ENCODE data around the gene PSMD4.

Gene PSMD4

GRCh38 chr1:151222130-151222529 is 32.4 kb upstream of the PSMD4 start:
- peak; percentile 26 for DNase-seq (ENCODE audit: low read depth in 2 of 2)
- no peak overlapping the region for H3K4me3 ChIP-seq (replicated peaks in 1 of 2; ENCODE audit: low read depth in 2 of 2, low read length in 2 of 2)
- no peak for TF ChIP-seq CTCF (IDR thresholded peaks at IDR 0.05; ENCODE audit: low read depth, low read length)

- DNase-seq (ENCODE audit: low read depth in 2 of 2) = no peak
- no peak for TF ChIP-seq CTCF (IDR thresholded peaks at IDR 0.05; ENCODE audit: low read depth, low read length)
- no peak overlapping the region for H3K4me3 ChIP-seq (replicated peaks in 1 of 2; ENCODE audit: low read depth in 2 of 2, low read length in 2 of 2)
These were observed 19.3 kb upstream of the PSMD4 start for GRCh38 chr1:151235235-151235634.

- H3K4me3 ChIP-seq (replicated peaks in 1 of 2; ENCODE audit: low read depth in 2 of 2, low read length in 2 of 2) = no peak overlapping the region
- no peak for TF ChIP-seq CTCF (IDR thresholded peaks at IDR 0.05; ENCODE audit: low read depth, low read length)
- no peak for DNase-seq (ENCODE audit: low read depth in 2 of 2)
These were observed 16.7 kb upstream of the PSMD4 start for GRCh38 chr1:151237678-151238466.

- TF ChIP-seq CTCF (IDR thresholded peaks at IDR 0.05; ENCODE audit: low read depth, low read length) = no peak
- H3K4me3 ChIP-seq (replicated peaks in 1 of 2; ENCODE audit: low read depth in 2 of 2, low read length in 2 of 2) = no peak overlapping the region
- peak; percentile 64 to 74 for DNase-seq (ENCODE audit: low read depth in 2 of 2)
These were observed 16.1 kb upstream of the PSMD4 start for GRCh38 chr1:151238467-151238739.

- no peak for TF ChIP-seq CTCF (IDR thresholded peaks at IDR 0.05; ENCODE audit: low read depth, low read length)
- no peak for DNase-seq (ENCODE audit: low read depth in 2 of 2)
- no peak overlapping the region for H3K4me3 ChIP-seq (replicated peaks in 1 of 2; ENCODE audit: low read depth in 2 of 2, low read length in 2 of 2)
These were observed 12.1 kb upstream of the PSMD4 start for GRCh38 chr1:151242442-151242841.

- TF ChIP-seq CTCF (IDR thresholded peaks at IDR 0.05; ENCODE audit: low read depth, low read length) = no peak
These were observed 10.8 kb upstream of the PSMD4 start for GRCh38 chr1:151243683-151244216.

GRCh38 chr1:151246786-151247185 is 7.7 kb upstream of the PSMD4 start:
- no peak for DNase-seq (ENCODE audit: low read depth in 2 of 2)
- no peak for TF ChIP-seq CTCF (IDR thresholded peaks at IDR 0.05; ENCODE audit: low read depth, low read length)
- H3K4me3 ChIP-seq (replicated peaks in 1 of 2; ENCODE audit: low read depth in 2 of 2, low read length in 2 of 2) = no peak overlapping the region

More at GRCh38 chr1:151243683-151244216, 10.8 kb upstream of the PSMD4 start:
- no peak overlapping the region for H3K4me3 ChIP-seq (replicated peaks in 1 of 2; ENCODE audit: low read depth in 2 of 2, low read length in 2 of 2)
- DNase-seq (ENCODE audit: low read depth in 2 of 2) = no peak

Data from cardiac fibroblast (primary cell).